Cardiac muscle cell (in vitro differentiated cells and primary cell): ENCODE data around the gene CDH4. TPM values are rescaled to one million over a fixed set of nuclear protein-coding genes. Genes with fewer than 3 reads are reported as not detected.

Experiments
- DNase-seq, 2 donors: peaks; one replicate each; pipeline versions ENCODE4 v3.0.0 to v3.0.0-alpha.2; 2010 to 2017; ENCODE audit warnings: low read depth in 1 of 2, low spot score in 1 of 2
- H3K27ac ChIP-seq: fragments of 200-600 bp; sonication (generic); 2 replicates; pipeline ENCODE4 v1.5.1; 2016
- H3K27me3 ChIP-seq: fragments of 200-600 bp; sonication (generic); 2 replicates; pipeline ENCODE4 v1.6.0; 2016; ENCODE audit warnings: control low read depth
- H3K36me3 ChIP-seq: fragments of 200-600 bp; sonication (generic); 2 replicates; pipeline ENCODE4 v1.5.1; 2016; ENCODE audit warnings: control low read depth
- H3K4me1 ChIP-seq: fragments of 200-600 bp; sonication (generic); 2 replicates; pipeline ENCODE4 v1.8.1; 2017; ENCODE audit warnings: low read depth, mild to moderate bottlenecking, mixed run types
- H3K4me3 ChIP-seq: fragments of 200-600 bp; sonication (generic); 2 replicates; pipeline ENCODE4 v1.5.1; 2016; ENCODE audit warnings: mild to moderate bottlenecking
- H3K9me3 ChIP-seq: fragments of 200-600 bp; sonication (generic); 2 replicates; pipeline ENCODE4 v1.5.1; 2017; ENCODE audit warnings: low read depth, mild to moderate bottlenecking, control low read depth
- polyA plus RNA-seq: library from polyadenylated mRNA; unstranded; fragments of >200 nt; fragmentation: Nextera tagmentation; extraction: Ambion mirVana; gene quantifications from 2 replicates; pipeline ENCODE4 v1.2.1, GENCODE V29; 2016
- total RNA-seq: library from RNA; depleted of rRNA; stranded (reverse); fragments of >200 nt; gene quantifications from 2 replicates; pipeline ENCODE4 v1.2.3, GENCODE V29; 2016
- TF ChIP-seq, protein P1 (sequence below): IDR thresholded peaks from 2 replicates; pipeline ENCODE4 v1.5.1; 2012; ENCODE audit warnings: low read depth, mild to moderate bottlenecking, low read length

Gene CDH4
- total and polyA plus RNA-seq, 2 experiments from 2014 or later: 0.43 to 0.80 TPM

DNA sequence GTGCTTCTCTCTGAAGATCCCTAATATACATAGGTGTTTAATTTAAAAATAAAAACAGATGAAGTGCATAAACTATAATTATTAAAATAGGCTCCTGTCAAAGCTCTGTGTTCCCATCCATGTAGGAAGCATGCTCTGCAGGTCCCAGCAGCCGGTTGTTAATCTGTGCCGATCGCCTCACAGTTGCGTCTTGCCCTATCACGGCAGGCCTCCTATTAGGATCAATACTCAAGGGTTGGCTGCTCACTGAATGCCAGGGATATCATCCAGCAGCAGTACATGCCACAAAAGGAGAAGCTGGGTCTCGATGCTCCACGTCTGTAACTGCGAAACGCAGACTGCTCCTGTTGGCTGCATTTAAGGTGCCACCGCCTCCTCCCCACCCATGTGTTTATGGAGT, 369.8 kb downstream of the CDH4 start:
- no peaks in the 10 kb centered on the region for H3K9me3 ChIP-seq
- H3K4me1 ChIP-seq: no peaks in the 10 kb centered on the region
- no peak overlapping the region for H3K4me3 ChIP-seq
- H3K27me3 ChIP-seq: no peaks in the 10 kb centered on the region
- no peak overlapping the region for H3K27ac ChIP-seq
- TF ChIP-seq, protein P1, sequence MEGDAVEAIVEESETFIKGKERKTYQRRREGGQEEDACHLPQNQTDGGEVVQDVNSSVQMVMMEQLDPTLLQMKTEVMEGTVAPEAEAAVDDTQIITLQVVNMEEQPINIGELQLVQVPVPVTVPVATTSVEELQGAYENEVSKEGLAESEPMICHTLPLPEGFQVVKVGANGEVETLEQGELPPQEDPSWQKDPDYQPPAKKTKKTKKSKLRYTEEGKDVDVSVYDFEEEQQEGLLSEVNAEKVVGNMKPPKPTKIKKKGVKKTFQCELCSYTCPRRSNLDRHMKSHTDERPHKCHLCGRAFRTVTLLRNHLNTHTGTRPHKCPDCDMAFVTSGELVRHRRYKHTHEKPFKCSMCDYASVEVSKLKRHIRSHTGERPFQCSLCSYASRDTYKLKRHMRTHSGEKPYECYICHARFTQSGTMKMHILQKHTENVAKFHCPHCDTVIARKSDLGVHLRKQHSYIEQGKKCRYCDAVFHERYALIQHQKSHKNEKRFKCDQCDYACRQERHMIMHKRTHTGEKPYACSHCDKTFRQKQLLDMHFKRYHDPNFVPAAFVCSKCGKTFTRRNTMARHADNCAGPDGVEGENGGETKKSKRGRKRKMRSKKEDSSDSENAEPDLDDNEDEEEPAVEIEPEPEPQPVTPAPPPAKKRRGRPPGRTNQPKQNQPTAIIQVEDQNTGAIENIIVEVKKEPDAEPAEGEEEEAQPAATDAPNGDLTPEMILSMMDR: no peak
- DNase-seq: no peak
- H3K36me3 ChIP-seq: no peaks in the 10 kb centered on the region

- no peak for DNase-seq
- H3K4me1 ChIP-seq: no peaks in the 10 kb centered on the region
- no peaks in the 10 kb centered on the region for H3K36me3 ChIP-seq
- no peak overlapping the region for H3K4me3 ChIP-seq
- no peaks in the 10 kb centered on the region for H3K9me3 ChIP-seq
- TF ChIP-seq, protein P1: no peak
- H3K27me3 ChIP-seq: no peaks in the 10 kb centered on the region
- no peak overlapping the region for H3K27ac ChIP-seq
Observed at GRCh38 chr20:61623451-61623850, 371.4 kb downstream of the CDH4 start.

DNA sequence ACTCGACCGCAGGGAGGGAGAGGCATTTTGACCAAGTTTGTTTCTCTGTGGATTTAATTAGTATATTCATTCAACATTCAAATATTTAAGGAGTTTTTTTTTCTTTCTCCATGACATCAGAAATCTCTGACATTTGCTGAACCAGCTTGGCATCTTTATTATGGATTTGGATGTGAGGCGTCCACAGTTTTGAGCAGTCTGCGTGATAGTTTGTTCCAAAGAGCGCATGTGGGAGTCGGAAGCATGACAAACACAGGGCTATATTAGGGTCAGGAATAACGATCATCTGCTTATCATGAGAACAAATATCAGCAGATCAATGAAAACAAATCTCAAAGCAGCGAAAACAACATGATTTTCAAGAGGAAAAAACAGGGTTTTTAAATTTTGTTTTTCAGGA, 373.2 kb downstream of the CDH4 start:
- TF ChIP-seq, protein P1: no peak
- no peaks in the 10 kb centered on the region for H3K27me3 ChIP-seq
- DNase-seq: no peak
- H3K9me3 ChIP-seq: no peaks in the 10 kb centered on the region
- H3K4me1 ChIP-seq: no peaks in the 10 kb centered on the region
- H3K27ac ChIP-seq: no peak overlapping the region
- H3K4me3 ChIP-seq: no peak overlapping the region
- H3K36me3 ChIP-seq: no peaks in the 10 kb centered on the region

- H3K27ac ChIP-seq: no peak overlapping the region
- no peaks in the 10 kb centered on the region for H3K9me3 ChIP-seq
- H3K36me3 ChIP-seq: no peaks in the 10 kb centered on the region
- no peak overlapping the region for H3K4me3 ChIP-seq
- DNase-seq: no peak
- TF ChIP-seq, protein P1: no peak
- no peaks in the 10 kb centered on the region for H3K27me3 ChIP-seq
- H3K4me1 ChIP-seq: no peaks in the 10 kb centered on the region
Observed at GRCh38 chr20:61626412-61626811, 374.4 kb downstream of the CDH4 start.

GRCh38 chr20:61627791-61628415, 375.8 kb downstream of the CDH4 start:
- no peak overlapping the region for H3K4me3 ChIP-seq
- H3K36me3 ChIP-seq: no peaks in the 10 kb centered on the region
- no peaks in the 10 kb centered on the region for H3K4me1 ChIP-seq
- DNase-seq: no peak
- no peak overlapping the region for H3K27ac ChIP-seq
- no peaks in the 10 kb centered on the region for H3K27me3 ChIP-seq
- TF ChIP-seq, protein P1: no peak
- H3K9me3 ChIP-seq: no peaks in the 10 kb centered on the region
